Right atrium auricular region (tissue), 2 donors: ENCODE data around the gene MTPN. TPM values are rescaled to one million over a fixed set of nuclear protein-coding genes. Genes with fewer than 3 reads are reported as not detected.
A peak's percentile ranks its signal among the peaks of the same experiment; 100 is the strongest.

Experiments
- DNase-seq: peaks from one replicate; pipeline ENCODE4 v3.0.0-alpha.2; 2019; ENCODE audit warnings: low spot score
- H3K27ac ChIP-seq, 2 donors: fragments of 200-600 bp; sonication (generic); 1 replicate in 1 of 2; 2 replicates in 1 of 2; pipeline ENCODE4 v1.5.1; 2016 to 2019
- H3K27me3 ChIP-seq, 2 donors: fragments of 200-600 bp; sonication (generic); one replicate each; pipeline versions ENCODE4 v1.5.1 to v1.6.0; 2017 to 2019
- H3K36me3 ChIP-seq: fragments of 200-600 bp; sonication (generic); one replicate; pipeline ENCODE4 v1.5.1; 2016
- H3K4me1 ChIP-seq, 2 donors: fragments of 200-600 bp; sonication (generic); one replicate each; pipeline versions ENCODE4 v1.5.1 to v1.6.0; 2017 to 2019
- H3K4me3 ChIP-seq, 2 donors: fragments of 200-600 bp; sonication (generic); 1 replicate in 1 of 2; 2 replicates in 1 of 2; pipeline ENCODE4 v1.5.1; 2017 to 2019; ENCODE audit warnings: mild to moderate bottlenecking in 1 of 2, moderate library complexity in 1 of 2
- H3K9me3 ChIP-seq, 2 donors: fragments of 200-600 bp; sonication (generic); one replicate each; pipeline ENCODE4 v1.5.1; 2019
- CTCF ChIP-seq, 2 donors: fragments of 200-600 bp; sonication (generic); IDR thresholded peaks; one replicate each; pipeline ENCODE4 v1.5.1; 2019; ENCODE audit warnings: antibody characterized with exemption in 2 of 2
- total RNA-seq, 2 donors: library from RNA; depleted of rRNA; stranded (reverse); fragments of >200 nt; gene quantifications; one replicate each; pipeline ENCODE4 v1.1.0, GENCODE V29; 2016

MTPN gene
- total RNA-seq, 2 donors from 2014 or later: 91.9 to 103 TPM

DNA sequence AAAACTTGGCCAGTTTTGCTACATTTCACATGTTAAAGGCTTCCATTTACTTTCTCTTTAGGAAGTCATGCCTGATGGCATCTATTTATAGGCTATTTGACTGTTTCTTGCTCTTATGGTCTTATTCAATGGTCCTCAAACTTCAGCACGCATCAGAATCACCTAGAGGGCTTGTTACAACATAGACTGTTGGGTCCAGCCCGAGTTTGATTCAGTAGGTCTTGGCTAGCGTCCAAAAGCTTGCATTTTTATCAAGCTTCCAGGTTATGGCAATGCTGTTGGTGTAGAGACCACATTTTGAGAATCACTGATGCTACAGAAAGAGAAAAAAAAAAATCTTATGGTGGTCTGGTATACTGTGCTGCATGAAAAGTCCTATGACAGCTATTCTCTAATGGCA, 51.9 kb downstream of the MTPN start:
- no peak for DNase-seq
- Histone ChIP-seq H3K27me3 (no peaks in the 10 kb centered on the region), H3K4me1 (peaks cover 0 to 7% of the 10 kb centered on the region in 2 donors), H3K4me3 (no peak overlapping the region), H3K9me3 (no peaks in the 10 kb centered on the region), H3K36me3 (no peaks in the 10 kb centered on the region), H3K27ac (peak overlapping the region in 1 of 2 donors; percentile 10)
- no peak for TF ChIP-seq CTCF (IDR thresholded peaks at IDR 0.05)

- no peak overlapping the region for H3K27ac ChIP-seq
- DNase-seq: no peak
- no peak for TF ChIP-seq CTCF (IDR thresholded peaks at IDR 0.05)
- H3K27me3 ChIP-seq: no peaks in the 10 kb centered on the region
- no peak overlapping the region for H3K4me3 ChIP-seq
- H3K36me3 ChIP-seq: no peaks in the 10 kb centered on the region
- no peaks in the 10 kb centered on the region for H3K9me3 ChIP-seq
- H3K4me1 ChIP-seq: peaks cover 0 to 4% of the 10 kb centered on the region in 2 donors
These were observed 52.9 kb downstream of the MTPN start for GRCh38 chr7:135924302-135924701.

DNA sequence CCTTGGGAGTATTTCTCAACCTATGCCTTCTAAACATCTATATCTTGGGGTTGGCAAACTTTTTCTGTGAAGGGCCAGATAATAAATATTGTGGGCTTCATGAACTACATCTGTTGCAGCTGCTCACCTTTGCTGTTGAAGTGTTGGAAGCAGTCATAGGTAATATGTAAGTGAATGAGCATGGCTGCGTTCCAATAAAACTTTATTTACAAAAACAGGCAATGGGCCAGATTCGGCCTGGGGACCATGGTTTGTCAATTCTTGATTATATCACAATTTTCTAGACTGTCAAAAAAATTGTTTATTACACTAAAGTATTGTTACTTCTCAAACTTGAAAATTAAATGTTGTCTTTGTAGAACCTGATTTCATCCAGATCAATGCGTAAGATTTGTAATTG, 54.9 kb downstream of the MTPN start:
- no peak overlapping the region for H3K27ac ChIP-seq
- H3K36me3 ChIP-seq: no peaks in the 10 kb centered on the region
- H3K4me1 ChIP-seq: peaks cover 0 to 4% of the 10 kb centered on the region in 2 donors
- no peak for TF ChIP-seq CTCF (IDR thresholded peaks at IDR 0.05)
- H3K27me3 ChIP-seq: no peaks in the 10 kb centered on the region
- H3K4me3 ChIP-seq: no peak overlapping the region
- DNase-seq: no peak
- H3K9me3 ChIP-seq: no peaks in the 10 kb centered on the region

DNA sequence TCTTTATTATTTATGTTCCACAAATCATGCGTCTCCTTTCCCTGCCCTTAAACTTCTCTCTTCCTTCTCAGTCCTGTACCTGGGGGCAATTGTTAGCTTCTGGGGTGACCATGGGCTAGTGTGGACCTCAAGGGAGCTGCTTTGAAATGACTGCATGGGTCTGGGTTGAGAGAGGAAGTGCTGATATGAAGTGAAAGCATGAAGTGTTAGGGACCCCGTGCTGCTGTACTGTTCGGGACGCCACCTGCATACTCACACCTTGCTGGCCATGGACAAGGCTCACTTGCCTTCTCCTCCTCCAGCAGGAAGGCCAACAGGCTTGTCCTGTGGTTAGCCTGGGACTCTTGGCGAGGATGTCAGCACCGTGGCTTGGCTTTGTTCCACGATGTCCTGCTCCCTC, 56.7 kb downstream of the MTPN start:
- H3K4me3 ChIP-seq: no peak overlapping the region
- TF ChIP-seq CTCF (IDR thresholded peaks at IDR 0.05): no peak
- H3K27ac ChIP-seq: no peak overlapping the region
- DNase-seq: no peak
- no peaks in the 10 kb centered on the region for H3K36me3 ChIP-seq
- H3K4me1 ChIP-seq: peaks cover 0 to 4% of the 10 kb centered on the region in 2 donors
- H3K9me3 ChIP-seq: no peaks in the 10 kb centered on the region
- no peaks in the 10 kb centered on the region for H3K27me3 ChIP-seq

GRCh38 chr7:135919071-135919841, 57.9 kb downstream of the MTPN start:
- no peak overlapping the region for H3K27ac ChIP-seq
- H3K4me1 ChIP-seq: peaks cover 0 to 4% of the 10 kb centered on the region in 2 donors
- no peaks in the 10 kb centered on the region for H3K27me3 ChIP-seq
- no peak for DNase-seq
- H3K9me3 ChIP-seq: no peaks in the 10 kb centered on the region
- H3K36me3 ChIP-seq: no peaks in the 10 kb centered on the region
- TF ChIP-seq CTCF (IDR thresholded peaks at IDR 0.05): no peak
- H3K4me3 ChIP-seq: no peak overlapping the region

DNA sequence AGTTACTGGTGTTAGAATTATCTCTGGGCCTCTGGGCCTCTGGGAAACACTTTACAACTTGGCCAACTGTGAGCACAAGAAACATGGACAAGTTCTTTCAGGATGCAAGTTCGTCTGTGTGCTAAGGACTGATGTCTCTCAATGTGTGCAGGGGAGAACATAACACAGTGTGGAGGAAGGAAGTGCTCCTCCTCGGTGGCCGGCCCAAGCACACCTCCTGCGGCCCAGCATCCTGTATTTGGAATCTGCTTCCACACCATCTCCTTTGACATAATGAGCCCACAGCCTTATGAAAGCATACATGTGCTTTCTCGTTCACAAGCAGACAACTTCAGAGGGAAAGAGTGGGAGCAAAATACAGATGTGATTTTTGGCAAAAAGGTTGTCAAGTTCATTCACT, 59.0 kb downstream of the MTPN start:
- Histone ChIP-seq H3K4me3 (no peak overlapping the region), H3K36me3 (no peaks in the 10 kb centered on the region), H3K27ac (no peak overlapping the region), H3K4me1 (peaks cover 0 to 4% of the 10 kb centered on the region in 2 donors), H3K27me3 (no peaks in the 10 kb centered on the region), H3K9me3 (no peaks in the 10 kb centered on the region)
- DNase-seq: no peak
- no peak for TF ChIP-seq CTCF (IDR thresholded peaks at IDR 0.05)
